IPS-11a (cell line): Measurements from ENCODE around the gene RASGRP2.

Source experiments
- H3K4me3 ChIP-seq: one replicate; pipeline ENCODE4 v1.5.1; 2013; ENCODE audit warnings: low read depth, low read length, control low read depth

The RASGRP2 gene

DNA sequence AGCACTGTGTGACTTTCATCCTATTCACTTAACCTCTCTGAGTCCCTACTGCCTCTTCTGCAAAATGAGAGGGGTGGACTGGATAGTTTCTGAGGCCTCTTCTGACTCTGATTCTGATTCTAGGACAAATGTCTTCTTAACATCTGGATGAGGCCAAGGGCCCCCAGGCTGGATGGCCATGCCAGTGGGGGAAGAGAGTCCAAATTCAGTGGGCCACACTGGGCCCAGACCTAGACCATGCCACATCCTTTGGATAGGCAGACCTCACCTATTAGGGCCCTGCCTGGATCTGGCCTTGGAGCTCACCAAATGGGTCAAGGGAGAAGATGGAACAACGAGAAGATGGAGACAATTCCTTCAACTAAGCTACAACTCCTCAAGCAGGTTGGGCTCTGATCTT lies 45.5 kb downstream of the RASGRP2 start:
- H3K4me3 ChIP-seq = no peak overlapping the region

DNA sequence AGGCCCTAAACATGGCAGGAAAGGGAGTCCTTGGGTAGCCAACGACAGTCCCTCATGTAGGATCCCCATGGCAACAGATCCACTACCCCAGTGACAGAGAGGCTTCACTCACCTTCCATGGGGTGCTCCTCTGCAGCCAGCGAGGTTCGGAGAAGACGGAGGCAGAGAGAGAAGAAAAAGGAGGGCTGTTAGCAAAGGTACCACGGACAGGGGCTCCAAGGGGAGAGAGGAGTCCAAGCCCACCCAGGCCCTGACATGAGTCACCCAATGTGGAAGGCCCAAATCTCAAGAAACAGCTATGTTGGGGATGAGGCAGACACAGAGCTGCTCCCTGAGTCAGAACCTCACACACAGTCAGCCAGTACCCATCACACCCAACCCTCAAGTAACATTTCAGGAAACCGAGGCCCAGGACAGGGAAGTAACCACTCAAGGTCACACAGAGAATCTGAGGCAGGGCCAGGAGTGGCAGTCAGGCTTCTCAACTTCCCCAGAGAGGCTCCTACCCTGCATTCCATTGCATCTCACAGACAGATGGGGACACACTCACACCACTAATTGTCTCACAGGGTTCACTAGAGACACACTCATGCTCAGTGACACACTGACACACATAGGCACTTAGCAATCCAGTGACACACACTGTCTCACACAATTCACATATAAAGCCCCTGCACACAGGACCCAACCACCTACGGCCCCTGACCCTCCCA lies 46.1 kb downstream of the RASGRP2 start:
- H3K4me3 ChIP-seq = no peak overlapping the region

DNA sequence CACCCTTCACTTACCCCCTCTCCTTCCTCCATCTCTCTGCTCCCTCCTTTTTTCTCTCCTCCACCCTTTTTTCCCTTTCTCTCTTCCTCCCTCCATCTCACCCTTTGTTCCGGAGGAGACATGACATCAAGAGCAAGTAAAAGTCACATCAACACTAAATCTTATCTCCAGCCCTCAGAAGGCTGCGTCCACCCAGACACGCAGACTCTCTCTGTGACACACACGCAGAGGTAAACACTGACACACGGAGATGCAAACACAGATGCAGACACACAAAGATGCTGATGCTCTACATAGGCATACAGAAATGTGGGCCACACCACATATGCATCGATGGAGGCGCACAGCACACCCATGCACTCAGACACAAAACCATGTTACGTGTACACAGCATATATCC lies 47.9 kb downstream of the RASGRP2 start:
- H3K4me3 ChIP-seq = no peak overlapping the region

DNA sequence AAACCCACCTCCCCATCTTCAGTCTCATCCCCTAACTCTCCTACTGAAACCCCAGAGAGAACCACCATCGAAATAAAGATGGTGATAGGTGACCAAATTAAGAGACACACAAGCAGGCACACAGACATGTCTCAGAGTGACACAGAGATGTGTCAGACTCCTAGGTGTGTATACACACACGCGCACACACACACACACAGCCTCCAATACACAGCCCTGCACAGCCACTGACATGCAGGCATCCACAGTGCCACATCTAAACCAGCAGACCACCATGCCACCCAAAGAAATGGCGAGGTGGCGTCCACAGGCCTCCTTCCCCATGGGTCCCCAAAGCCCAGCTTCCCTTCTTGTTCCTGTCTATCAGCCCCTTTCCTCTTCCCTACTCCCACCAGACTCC lies 48.4 kb downstream of the RASGRP2 start:
- H3K4me3 ChIP-seq = no peak overlapping the region

GRCh38 chr11:64694821-64695365 lies 49.0 kb downstream of the RASGRP2 start:
- H3K4me3 ChIP-seq = no peak overlapping the region

DNA sequence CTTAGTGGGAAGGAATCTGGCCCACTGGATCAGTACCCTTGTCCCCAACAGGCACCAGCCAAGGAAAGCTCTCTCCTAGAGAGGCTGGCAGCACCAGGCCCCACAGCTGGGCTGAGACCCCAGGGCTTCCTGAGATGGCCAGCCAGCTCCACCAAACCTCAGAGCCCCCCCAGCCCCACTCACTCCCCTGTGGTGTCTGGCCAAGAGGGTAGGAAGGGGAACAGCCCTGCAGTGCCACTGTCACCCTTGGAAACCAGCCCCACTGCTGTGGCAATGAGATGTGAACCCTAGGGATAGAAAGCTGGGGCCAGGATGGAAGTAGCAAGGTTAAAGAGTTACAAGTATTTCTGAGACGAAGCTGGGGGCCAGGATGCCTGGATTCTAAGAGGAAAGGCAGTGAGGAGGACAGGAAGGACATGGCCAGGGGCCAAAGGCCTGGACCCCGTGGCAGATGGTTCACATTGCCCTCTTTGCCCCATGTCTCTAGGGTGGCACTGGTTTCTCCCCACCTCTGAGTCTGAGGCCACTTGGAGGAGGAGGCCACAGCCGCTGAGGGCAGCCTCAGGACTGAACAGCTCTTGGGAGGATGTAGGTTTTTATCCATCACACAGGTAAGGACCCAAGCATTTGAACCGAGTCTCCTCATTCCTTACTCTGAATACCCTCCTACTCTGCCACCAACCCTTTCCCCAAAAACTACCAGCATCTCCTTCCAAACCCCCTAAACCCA lies 49.8 kb downstream of the RASGRP2 start:
- H3K4me3 ChIP-seq = no peak overlapping the region

DNA sequence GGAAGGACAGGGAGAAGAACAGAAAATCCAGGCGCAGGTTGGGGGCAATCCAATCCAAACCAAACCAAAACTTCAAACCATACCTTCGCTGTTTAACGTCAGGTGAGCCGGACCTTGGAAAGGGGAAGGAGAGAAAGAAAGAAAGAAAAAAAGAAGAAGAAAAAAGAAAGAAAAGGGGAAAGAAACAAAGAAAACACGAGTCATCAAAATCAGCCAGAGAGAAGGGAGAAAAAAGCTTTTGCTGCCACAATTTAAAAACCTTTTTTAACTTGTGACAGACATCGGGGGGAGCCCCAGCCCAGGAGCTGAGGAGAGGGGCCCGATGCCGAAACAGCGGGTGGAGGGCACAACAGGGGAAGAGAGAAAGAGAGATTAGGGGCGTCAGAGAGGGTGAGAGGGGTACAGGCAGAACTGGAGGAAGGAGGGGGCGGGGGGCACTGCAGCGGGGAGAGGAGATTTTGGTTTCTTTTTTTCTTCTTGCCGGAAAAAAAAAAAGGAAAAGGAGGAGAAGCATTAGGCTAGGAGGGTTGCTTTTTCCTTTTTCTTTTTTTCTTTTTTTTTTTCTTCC lies 51.1 kb downstream of the RASGRP2 start:
- no peak overlapping the region for H3K4me3 ChIP-seq

DNA sequence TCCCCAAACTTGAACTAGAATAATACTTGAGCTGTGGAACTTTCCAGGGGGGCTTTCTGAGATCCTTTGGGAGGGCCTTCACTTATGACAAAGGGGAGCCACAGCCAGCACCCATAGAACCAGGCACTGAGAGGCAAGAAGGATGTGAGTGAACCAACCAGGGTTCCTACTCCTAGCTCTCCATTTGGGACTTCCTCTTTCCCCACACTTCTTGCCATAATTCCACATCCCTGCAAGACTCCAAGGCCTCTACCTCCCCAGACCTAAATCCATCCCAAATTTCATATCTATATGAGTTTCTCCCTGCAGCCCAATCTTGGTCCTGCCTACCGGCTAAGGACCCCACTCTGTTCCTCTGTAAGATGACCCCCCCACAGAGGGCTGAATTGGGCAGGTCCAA lies 52.4 kb downstream of the RASGRP2 start:
- no peak overlapping the region for H3K4me3 ChIP-seq

- no peak overlapping the region for H3K4me3 ChIP-seq
Measured at GRCh38 chr11:64690235-64690634, 53.7 kb downstream of the RASGRP2 start.

DNA sequence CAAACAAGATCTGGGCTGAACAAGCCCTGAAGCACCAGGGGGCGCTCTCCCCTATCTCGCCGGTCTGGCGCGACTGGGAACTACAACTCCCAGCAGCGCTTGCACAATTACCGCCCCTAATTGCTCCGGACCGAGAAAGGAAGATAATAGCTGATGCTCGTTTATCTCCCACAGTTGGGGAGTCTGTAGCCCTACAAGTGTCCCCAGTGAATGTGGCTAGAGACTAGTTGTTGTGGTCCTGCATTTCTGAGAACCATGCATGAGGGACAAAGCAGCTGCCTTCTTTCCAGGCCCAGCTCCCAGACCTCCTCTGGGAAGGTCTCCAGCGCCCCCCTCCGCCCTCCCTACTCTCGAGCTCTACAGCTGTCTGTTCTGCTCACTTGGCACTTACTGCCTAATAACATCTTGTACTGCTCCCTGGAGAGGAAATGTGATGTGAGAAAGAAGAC lies 55.4 kb downstream of the RASGRP2 start:
- H3K4me3 ChIP-seq = peak overlapping the region; percentile 81

DNA sequence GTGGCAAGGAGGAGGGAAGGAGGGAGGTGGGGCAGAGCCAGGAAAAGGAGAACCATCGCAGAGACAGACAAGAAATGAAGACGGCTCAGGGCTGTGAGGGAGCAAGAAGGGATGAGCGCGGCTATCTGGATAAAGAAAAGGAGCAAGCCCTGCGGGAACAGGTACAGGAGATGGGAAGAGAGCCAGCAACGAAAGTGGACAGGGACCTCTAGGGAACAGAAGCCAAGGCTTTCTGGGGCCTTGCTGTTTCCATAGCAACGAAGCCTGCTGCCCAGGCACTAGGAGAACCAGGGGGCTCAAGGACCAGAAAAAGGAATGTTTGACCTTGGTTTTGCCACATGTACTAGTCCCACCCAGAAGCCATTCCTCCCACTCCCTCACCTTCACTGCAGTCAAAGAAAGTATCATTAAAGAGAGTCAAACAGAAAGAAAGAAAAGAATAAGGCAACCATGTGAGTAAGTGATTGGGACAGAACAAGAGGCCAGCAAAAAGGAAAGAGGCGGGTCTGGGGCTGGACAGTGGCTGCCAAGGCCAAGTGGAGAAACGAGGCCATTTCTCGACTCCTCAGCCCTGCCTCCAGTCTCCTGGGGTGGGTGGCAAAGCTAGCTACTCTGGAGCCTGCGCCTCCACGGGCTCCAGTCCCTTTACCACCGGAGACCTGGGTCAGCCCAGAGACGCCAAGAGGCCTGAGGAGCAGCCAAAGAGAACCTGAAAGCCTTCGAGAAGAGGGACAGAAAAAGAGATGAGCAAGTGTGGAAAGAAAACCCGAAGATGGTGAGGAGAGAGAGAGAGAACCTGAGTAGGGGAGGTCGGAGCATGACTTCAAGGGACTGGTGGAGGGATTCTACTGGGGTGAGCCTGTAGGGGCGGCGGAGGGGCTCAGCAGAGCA lies 56.1 kb downstream of the RASGRP2 start:
- no peak overlapping the region for H3K4me3 ChIP-seq

- H3K4me3 ChIP-seq = no peak overlapping the region
Measured at GRCh38 chr11:64687204-64687603, 56.7 kb downstream of the RASGRP2 start.

DNA sequence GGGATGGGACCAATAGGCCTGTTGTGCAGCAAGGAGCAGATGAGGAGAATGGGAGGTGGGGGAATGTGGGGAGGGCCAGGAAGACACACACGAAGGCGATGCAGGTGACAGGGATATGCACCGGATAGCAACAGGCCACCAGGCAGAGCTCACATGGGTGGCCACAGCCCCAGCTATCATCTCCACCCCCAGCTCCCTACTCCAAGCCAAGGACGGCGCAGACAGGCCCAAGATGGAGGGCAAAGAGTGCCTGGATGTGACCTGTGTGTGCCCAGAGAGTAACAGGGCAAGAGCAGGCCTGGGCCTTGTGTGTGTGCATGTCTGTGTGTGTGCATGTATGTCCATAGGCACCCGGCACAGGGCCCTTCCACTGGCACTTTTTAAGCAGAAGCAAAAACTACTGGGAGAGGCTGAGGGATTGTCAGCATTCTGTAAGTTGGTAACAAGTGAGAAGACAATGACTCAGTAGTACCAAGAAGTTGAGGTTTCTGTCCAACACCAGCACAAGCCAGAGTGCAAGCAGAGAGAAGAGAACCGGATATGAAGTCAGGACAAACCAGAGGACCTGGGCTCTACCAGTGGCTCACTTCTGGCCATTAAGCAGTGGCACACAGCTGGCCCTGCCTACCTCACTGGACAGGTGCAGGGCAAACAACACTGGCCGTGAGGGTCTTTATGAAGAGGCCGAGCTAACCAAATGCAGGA lies 57.3 kb downstream of the RASGRP2 start:
- H3K4me3 ChIP-seq = no peak overlapping the region

DNA sequence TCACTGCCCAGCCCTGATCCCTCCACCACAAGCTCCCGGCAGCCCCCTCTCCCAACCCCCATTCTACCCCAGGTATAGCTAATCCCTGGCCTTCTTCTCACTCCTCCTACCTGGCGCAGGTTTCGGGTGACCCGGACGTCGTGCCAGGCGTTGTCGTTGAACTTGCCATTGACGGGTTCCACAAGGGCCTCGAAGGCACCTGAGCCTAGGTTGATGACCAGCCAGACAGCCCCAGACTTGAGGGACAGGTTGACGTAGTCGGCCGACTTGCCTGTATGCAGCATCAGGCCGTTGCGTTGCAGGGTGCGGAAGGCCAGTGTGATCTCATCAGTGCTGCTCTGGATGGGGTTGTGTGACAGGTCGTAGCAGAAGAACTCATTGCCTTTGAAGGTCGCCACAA lies 58.4 kb downstream of the RASGRP2 start:
- no peak overlapping the region for H3K4me3 ChIP-seq

DNA sequence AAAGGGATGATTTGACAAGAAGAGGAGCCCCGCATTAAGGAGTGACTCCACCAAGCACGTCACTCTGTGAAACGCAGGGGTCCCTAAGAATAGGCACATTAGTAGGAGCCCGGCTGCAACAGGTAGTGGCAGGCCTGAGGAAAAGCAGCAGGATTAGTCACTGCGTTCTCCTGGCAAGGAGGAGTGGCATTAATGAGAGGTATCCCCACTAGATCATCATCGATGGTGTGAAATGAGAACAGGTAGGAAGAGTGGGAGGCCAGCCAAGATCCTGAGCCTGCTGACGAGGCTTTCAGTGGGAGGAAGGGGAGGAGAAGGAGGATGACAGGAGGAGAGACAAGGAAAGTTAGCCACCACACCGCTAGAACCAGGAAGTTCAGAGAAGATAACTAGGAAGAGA lies 59.6 kb downstream of the RASGRP2 start:
- no peak overlapping the region for H3K4me3 ChIP-seq

GRCh38 chr11:64681171-64681570 lies 62.8 kb downstream of the RASGRP2 start:
- H3K4me3 ChIP-seq = no peak overlapping the region

DNA sequence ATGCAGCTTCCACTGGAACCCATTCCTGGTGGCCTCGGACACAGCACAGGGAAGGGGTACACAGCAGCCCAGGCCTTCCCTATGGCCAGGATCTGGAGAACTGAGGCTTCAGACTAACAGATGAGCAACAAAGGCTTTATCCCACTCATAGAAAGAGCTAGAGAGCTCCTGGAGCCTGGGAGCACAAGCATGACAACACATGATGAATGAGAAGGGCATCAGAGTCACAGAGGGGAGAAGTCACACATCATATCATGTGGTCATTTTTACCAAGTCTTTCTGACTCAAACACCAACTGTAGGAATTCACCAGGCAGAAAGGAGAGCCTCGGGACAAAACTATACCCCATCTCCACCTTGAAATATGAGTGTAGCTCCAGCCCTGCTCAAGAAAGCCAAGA lies 64.1 kb downstream of the RASGRP2 start:
- no peak overlapping the region for H3K4me3 ChIP-seq

DNA sequence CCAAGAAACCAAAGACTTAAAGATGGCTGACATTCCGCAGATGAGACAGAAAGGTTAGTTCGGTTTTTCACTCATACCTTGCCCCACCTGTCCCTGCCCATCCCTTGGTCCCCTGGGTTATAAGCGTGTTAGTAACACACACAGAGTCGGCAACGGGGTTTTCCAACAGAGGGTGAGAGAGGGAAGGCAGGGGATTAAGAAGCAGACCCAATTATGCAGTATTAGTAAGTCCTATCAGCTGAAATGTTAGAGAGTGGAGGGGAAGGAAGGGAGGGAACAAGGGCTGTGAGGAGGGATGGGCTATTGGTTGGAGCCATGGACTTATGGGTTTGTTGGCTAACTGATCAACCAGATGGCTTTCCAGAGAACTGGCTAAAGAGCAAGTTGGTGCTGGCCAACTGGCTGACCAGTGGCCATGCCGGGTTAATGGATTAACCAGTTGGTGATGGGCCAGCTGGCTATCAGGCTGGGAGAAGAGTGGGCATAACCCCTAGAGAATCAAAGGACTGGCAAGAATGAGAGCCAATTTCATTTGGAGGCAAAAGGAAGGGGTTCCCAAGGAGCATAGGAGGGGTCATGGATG lies 66.4 kb downstream of the RASGRP2 start:
- H3K4me3 ChIP-seq = no peak overlapping the region
